Ovary (tissue), 3 donors: ENCODE data around the gene INSR.

Experiments
- CTCF ChIP-seq, 3 donors: fragments of 450-650 bp in 2 of 3; fragments of 200-600 bp in 1 of 3; IDR thresholded peaks; one replicate each; pipeline versions ENCODE4 v1.5.1 to v1.8.0; 2016 to 2022; ENCODE audit warnings: antibody characterized with exemption in 3 of 3, mild to moderate bottlenecking in 1 of 3
- POLR2A ChIP-seq: fragments of 450-650 bp; IDR thresholded peaks from one replicate; pipeline ENCODE4 v1.6.1; 2017; ENCODE audit warnings: antibody characterized with exemption, mild to moderate bottlenecking, moderate library complexity
- donor health status: DM: no; HTN: no; CAD: no.

- TF ChIP-seq CTCF (IDR thresholded peaks at IDR 0.05), result no peak
- no peak for TF ChIP-seq POLR2A
These were observed 162.2 kb downstream of the INSR start for GRCh38 chr19:7132054-7132453.
